ENCODE results near the gene CACNA1I. TPM values are rescaled to one million over a fixed set of nuclear protein-coding genes. Genes with fewer than 3 reads are reported as not detected.

Gene CACNA1I
- total and polyA plus RNA-seq, 2 of the 8 experiments (the other 6 are each of a cell fraction or from before 2014, with no cell fraction given) = 0.77 to 1.2 TPM

DNA sequence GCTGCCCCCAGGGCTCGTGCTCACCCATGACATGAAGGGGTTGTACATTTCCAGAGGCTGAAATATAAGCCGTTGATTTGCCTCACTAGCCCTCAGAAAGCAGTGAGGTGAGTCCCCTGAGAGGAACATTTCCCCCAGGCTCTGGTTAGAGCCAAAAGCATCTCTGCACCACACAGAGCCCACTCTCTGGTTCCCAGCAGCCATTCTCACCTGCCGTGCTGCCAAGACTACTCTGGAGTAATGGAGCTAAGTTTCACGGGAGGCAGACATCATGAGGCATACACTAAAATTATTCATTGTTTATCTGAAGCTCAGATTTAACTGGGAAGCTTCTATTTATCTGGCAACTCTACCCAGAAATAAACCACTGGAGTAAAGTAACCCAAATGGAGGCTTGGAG is 40.8 kb downstream of the CACNA1I start:
- no peak overlapping the region for H3K4ac ChIP-seq (replicated peaks; ENCODE audit: insufficient read length, low read depth, low read length)
- H3K18ac ChIP-seq (ENCODE audit: extremely low read depth, low read length) = no peak overlapping the region
- no peak overlapping the region for H3K9ac ChIP-seq (replicated peaks in 1 of 4; ENCODE audit: extremely low read depth in 1 of 4, low read depth in 3 of 4, low read length in 3 of 4)
- H2AK5ac ChIP-seq (ENCODE audit: low read depth, low read length) = no peak overlapping the region
- WGBS, 2 experiments (ENCODE audit: extremely low coverage in 1 of 2, insufficient coverage in 1 of 2, insufficient read length in 1 of 2, insufficient replicate concordance in 2 of 2, low coverage in 1 of 2, low lambda C conversion rate in 2 of 2, missing lambda C conversion rate in 1 of 2) = 87% methylated on average over 4 of the region's 4 CpGs; no CpG with 5 or more reads in 1 of the 2 experiments
- H2BK5ac ChIP-seq (ENCODE audit: low read depth, low read length) = no peak overlapping the region
- no peaks in the 10 kb centered on the region; a peak in 1 of 7 replicates for H3K27me3 ChIP-seq (replicated peaks in 1 of 4; ENCODE audit: control insufficient read depth in 3 of 4, extremely low read depth in 1 of 4, insufficient read depth in 3 of 4, low read length in 3 of 4)
- FAIRE-seq = no peak
- H3K23me2 ChIP-seq (ENCODE audit: low read depth, low read length) = no peaks in the 10 kb centered on the region
- H3K4me2 ChIP-seq (ENCODE audit: insufficient read depth in 1 of 2, low read depth in 2 of 2, low read length in 2 of 2) = no peak overlapping the region
- H3K79me1 ChIP-seq (ENCODE audit: low read depth, low read length) = no peaks in the 10 kb centered on the region
- no peaks in the 10 kb centered on the region for H3K79me2 ChIP-seq (ENCODE audit: control insufficient read depth in 1 of 2, insufficient read depth in 2 of 2, low read length in 2 of 2)
- no peak overlapping the region for H3K4me3 ChIP-seq (ENCODE audit: extremely low read depth in 1 of 4, insufficient read depth in 2 of 4, low read depth in 3 of 4, low read length in 4 of 4)
- H2AFZ ChIP-seq (ENCODE audit: low read length) = no peak overlapping the region
- ChIA-PET POLR2A (ENCODE audit: partially characterized antibody) (interaction anchor here (0.6 kb wide), 1 partner anchor 274 kb away, joined by 3 read pairs; no protein-coding TSS in a partner anchor), CTCF (ENCODE audit: partially characterized antibody) (interaction anchor here (0.8 to 3.9 kb wide), 3 partner anchors 10 to 68 kb away, joined by 3 to 15 read pairs (median 3); no protein-coding TSS in a partner anchor)
- no peak overlapping the region for H2BK12ac ChIP-seq (ENCODE audit: low read depth, low read length)
- no peak overlapping the region for H3K23ac ChIP-seq (ENCODE audit: insufficient read length)
- H3K9me3 ChIP-seq (ENCODE audit: insufficient read depth in 2 of 2, low read depth in 1 of 2, low read length in 1 of 2) = peaks cover 0 to 7% of the 10 kb centered on the region in 2 experiments; a peak in 1 of 4 replicates
- H4K20me1 ChIP-seq (replicated peaks in 1 of 2; ENCODE audit: control insufficient read depth in 1 of 2, insufficient read depth in 2 of 2, low read length in 2 of 2) = no peaks in the 10 kb centered on the region
- no peak overlapping the region for H2BK20ac ChIP-seq (ENCODE audit: low read length)
- H3K14ac ChIP-seq (ENCODE audit: insufficient read length) = no peak overlapping the region
- H2BK120ac ChIP-seq (replicated peaks; ENCODE audit: low read depth, low read length) = no peak overlapping the region
- no peak overlapping the region for H4K5ac ChIP-seq (ENCODE audit: insufficient read length, low read depth, low read length)
- H2BK15ac ChIP-seq (ENCODE audit: low read length) = no peak overlapping the region
- H3K27ac ChIP-seq (ENCODE audit: low read depth, low read length) = no peak overlapping the region
- no peak overlapping the region for H4K91ac ChIP-seq (replicated peaks; ENCODE audit: insufficient read length, low read length)
- no peak overlapping the region for H3K56ac ChIP-seq (replicated peaks; ENCODE audit: insufficient read length, low read depth, low read length)
- no peak for DNase-seq (ENCODE audit: low read depth in 1 of 2, low spot score in 2 of 2)
- H3K4me1 ChIP-seq (replicated peaks in 1 of 4; ENCODE audit: control insufficient read depth in 3 of 4, insufficient read depth in 4 of 4, low read length in 3 of 4) = no peaks in the 10 kb centered on the region
- H3K36me3 ChIP-seq (ENCODE audit: control insufficient read depth in 2 of 4, insufficient read depth in 4 of 4, low read length in 3 of 4) = no peaks in the 10 kb centered on the region
- H4K8ac ChIP-seq (ENCODE audit: extremely low read depth, insufficient read depth, low read length) = no peak overlapping the region
- TF ChIP-seq SIN3A (conservative IDR thresholded peaks at IDR 0.05 in 1 of 2, IDR thresholded peaks at IDR 0.05 in 1 of 2; ENCODE audit: low read depth in 1 of 2, low read length in 2 of 2) (no peak), SP4 (IDR thresholded peaks at IDR 0.05; ENCODE audit: low read length) (no peak), RFX5 (IDR thresholded peaks at IDR 0.05; ENCODE audit: borderline replicate concordance, low read depth, low read length) (no peak), CEBPB (IDR thresholded peaks at IDR 0.05; ENCODE audit: low read depth, low read length) (no peak), ZNF274 (IDR thresholded peaks at IDR 0.05; ENCODE audit: borderline replicate concordance, extremely low read depth, low read length) (no peak), POLR2A (IDR thresholded peaks at IDR 0.05; ENCODE audit: control extremely low read depth in 1 of 2, low read depth in 2 of 2, low read length in 2 of 2) (no peak), TAF7 (optimal IDR thresholded peaks at IDR 0.05; ENCODE audit: borderline replicate concordance, low read depth, low read length) (no peak), KDM1A (IDR thresholded peaks at IDR 0.05; ENCODE audit: borderline replicate concordance, low read length) (no peak), BRCA1 (IDR thresholded peaks at IDR 0.05; ENCODE audit: low read depth, low read length) (no peak)
- TF ChIP-seq, protein P1, sequence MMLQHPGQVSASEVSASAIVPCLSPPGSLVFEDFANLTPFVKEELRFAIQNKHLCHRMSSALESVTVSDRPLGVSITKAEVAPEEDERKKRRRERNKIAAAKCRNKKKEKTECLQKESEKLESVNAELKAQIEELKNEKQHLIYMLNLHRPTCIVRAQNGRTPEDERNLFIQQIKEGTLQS (IDR thresholded peaks at IDR 0.05; ENCODE audit: insufficient read depth, low read depth, low read length) = no peak
- TF ChIP-seq, protein P2, sequence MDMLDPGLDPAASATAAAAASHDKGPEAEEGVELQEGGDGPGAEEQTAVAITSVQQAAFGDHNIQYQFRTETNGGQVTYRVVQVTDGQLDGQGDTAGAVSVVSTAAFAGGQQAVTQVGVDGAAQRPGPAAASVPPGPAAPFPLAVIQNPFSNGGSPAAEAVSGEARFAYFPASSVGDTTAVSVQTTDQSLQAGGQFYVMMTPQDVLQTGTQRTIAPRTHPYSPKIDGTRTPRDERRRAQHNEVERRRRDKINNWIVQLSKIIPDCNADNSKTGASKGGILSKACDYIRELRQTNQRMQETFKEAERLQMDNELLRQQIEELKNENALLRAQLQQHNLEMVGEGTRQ (IDR thresholded peaks at IDR 0.05; ENCODE audit: low read length) = no peak
- TF ChIP-seq, protein P3, sequence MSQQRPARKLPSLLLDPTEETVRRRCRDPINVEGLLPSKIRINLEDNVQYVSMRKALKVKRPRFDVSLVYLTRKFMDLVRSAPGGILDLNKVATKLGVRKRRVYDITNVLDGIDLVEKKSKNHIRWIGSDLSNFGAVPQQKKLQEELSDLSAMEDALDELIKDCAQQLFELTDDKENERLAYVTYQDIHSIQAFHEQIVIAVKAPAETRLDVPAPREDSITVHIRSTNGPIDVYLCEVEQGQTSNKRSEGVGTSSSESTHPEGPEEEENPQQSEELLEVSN (IDR thresholded peaks at IDR 0.05) = no peak
